DMS114 treated with DMSO at 0.1 percent for 48 hours (cell line): ENCODE results near the gene NCSTN.
"Not testable (repeated sequence)": the region's sequence is repeated elsewhere in the genome, so short reads cannot be mapped to it uniquely, and the experiment has no call there.

Source experiments
- DNase-seq: peaks from one replicate; lab custom pipeline; 2025; ENCODE audit not compliant: unreplicated experiment; lab: John Stamatoyannopoulos, UW

Gene NCSTN

DNA sequence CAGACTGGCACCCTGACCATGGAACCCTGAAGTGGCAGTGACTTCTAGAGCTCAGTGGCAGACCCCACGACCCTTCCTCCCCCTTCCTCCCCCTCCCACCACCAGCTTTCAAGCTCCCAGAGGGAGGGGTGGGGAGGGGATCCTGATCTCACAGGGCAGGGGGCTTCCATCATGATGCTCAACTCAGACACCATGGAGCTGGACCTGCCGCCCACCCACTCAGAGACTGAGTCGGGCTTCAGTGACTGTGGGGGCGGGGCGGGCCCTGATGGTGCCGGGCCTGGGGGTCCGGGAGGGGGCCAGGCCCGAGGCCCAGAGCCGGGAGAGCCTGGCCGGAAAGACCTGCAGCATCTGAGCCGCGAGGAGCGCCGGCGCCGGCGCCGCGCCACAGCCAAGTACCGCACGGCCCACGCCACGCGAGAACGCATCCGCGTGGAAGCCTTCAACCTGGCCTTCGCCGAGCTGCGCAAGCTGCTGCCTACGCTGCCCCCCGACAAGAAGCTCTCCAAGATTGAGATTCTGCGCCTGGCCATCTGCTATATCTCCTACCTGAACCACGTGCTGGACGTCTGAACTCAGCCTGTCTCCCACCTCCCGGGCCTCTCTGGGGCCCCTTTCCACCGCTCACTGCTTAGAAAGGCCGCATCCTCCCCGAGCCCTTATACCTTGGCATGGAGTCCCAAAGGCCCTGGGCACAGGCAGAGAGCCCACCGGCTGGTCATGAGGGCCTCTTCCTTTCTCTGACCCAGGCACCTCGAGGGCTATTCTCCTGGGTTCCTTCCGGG lies 27.6 kb downstream of the NCSTN start:
- DNase-seq = no peak

DNA sequence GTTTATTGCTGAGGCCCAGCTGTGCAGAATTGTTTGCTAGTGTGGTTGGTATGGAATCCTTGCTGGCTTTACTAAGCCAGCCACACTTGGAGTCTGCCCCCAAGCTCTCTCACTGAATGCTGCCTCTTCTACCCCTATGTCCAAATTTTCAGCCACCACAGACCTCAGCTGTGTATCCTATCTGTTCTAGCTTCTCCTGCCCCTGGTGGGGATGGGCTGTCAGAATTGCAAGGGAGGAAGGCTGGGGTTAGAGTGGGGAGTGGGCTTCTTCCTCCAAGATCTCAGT lies 28.1 kb downstream of the NCSTN start:
- no peak for DNase-seq

DNA sequence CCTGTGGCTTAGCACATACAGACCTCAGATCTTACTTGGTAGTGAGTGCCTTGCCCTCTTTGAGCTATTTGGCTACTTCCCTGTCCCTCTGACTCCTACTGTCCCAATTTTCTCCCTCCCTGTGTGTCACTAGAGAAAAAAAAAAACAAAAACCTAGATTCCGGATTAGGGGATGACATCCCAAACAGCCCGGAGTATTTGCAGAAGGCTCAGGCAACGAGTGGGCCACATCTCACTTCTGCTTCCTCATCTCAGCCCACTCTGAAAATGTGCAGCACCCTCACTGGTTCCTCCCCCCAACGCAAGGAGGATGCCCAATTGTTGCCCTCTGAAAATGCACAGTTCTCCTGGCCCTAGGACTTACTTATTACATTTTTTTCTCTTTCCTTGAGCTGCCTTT lies 28.6 kb downstream of the NCSTN start:
- DNase-seq = no peak

DNA sequence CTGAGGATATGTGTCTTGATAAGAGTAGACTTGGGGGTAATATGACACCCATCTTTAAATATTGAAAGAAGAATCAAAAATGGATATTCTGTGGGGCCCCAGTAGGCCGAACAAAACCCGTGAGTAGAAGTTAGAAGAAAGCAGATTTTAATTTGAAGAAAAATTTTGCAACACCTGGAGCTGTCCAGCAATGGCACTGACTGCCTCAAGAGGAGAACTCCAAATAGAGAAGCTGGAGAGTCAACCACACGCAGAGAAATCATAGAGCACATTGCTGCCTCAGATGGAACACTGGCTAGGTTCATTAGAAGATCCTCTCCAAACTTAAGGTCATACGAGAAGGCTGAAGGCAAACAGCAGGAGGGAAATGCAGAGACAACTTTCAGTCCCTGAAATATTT lies 30.5 kb downstream of the NCSTN start:
- no peak for DNase-seq

DNA sequence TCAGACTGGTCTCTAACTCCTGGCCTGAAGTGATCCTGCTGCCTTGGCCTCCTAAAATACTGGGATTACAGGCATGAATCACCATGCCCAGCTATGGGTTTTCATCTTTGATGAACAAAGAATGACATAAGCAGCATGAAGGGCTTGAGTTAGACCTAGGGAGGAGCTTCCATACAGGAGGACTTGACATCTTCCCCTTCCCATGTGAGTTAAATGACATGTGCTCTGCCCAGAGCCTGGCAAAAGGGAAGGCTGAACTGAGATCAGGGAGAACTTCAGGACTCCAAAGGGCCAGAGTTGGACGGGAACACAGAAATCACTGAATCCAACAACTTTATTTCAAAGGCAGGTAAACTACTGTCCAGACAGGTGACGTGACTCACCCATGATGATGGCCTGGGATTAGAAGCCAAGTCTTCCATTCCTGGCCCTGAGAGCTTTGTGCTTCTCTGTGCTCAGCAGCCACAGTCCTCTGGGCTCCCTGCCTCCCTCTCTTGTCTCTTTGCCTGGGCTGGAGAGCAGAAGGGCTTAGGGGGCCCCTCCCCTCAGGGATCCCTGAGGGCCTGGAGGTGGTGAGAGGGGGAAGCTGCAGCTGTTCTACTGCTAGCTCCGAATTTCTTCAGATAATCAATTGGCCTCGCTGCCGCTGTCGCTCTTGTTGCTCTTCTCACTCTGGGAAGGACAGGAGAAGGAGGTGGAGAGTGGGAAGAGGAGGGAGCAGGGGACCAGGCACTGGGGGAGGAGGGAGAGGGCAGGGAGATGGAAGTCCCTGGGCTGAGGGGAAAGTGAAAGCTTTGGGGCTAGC lies 31.3 kb downstream of the NCSTN start:
- DNase-seq = no peak

DNA sequence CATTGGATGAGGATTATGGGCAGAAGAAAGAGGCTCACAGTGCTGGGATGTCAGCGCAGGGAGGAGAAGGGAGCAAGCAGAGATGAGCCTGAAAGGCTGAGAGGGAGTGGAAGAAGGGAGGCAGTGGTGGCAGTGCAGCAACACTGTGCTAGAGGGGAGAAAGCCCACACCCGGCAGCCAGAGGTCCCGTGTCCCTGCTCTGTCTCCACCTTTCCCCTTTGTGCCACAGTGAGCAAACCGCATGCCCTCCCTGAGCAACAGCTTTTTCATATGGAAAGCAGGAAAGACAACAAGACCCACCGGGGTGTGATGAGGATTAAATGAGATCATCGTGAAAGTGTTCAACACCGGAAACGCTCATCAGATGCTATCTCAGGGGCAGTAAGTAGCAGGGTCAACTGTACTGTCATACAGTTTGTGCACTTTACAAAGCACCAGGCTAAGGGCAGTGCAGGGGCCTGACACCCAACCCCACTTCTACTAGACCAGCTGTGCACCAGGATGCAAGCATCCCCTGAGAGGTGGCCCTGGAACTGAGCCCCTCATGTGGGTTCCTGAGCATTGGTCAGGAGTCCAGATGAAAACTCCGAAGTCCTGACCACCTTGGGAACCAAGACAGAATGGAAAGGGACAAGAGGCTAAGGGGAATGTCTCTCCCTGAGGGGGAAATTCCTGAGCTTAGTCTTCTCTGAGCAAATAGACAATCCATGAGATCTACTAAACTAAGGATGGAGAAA lies 32.8 kb downstream of the NCSTN start:
- no peak for DNase-seq

DNA sequence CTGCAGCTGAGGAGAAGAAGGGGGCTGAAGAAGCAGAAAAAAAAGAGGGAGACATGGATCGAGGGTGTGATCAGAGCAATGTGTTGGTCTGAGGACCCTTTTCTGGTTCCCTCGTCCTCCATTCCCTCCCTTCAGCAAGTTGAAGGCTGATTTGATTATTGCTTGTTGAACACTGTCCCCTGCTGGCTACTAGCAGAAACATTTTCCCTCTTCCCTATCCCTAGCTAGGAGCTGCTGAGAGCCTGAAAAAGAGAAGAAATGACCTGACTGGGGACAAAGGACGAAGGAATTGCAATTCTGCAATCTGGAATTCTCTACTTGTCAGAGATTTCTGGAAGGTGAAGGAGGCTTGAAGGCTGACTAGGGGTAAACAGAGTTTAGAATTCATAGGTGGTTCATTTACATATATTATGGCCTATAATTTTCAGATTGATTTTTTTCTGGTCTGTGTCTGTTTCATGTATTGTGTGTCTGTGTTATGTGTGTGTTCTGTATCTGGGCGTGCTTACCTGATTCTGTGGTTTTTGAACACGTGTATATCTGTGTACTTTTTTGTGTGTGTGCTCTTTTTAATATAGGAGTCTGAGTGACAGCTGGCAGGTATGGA lies 33.4 kb downstream of the NCSTN start:
- DNase-seq = peak; percentile 94

DNA sequence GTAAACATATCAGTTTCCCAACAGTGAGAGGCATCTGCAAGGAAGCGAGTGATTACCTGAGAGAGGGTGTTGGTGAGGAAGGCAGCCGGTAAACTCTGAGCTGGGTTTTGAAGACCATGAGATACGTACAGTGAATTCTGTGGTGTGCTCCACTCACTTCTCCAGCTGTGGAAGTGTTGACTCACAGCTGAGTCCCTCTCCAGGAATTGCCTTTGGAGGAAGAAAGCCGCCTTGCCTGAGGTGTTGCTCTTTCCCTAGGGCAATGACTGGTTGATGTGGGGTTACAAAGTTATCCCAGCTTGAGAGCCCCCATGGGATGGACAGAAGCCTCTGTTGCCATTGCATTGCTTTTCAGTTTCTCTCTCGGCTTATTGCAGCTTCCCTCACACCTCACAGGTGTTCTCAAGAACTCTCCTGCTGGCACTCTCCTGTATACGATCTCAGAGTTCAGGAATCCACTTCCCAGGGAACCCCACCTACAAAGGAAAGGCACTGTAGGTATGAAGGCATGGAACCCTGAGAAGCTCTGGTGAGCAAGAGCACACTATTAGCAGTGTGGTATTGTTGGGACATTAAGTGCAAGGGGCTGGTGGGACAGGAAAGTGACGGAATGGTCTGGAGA lies 34.5 kb downstream of the NCSTN start:
- DNase-seq = no peak

DNA sequence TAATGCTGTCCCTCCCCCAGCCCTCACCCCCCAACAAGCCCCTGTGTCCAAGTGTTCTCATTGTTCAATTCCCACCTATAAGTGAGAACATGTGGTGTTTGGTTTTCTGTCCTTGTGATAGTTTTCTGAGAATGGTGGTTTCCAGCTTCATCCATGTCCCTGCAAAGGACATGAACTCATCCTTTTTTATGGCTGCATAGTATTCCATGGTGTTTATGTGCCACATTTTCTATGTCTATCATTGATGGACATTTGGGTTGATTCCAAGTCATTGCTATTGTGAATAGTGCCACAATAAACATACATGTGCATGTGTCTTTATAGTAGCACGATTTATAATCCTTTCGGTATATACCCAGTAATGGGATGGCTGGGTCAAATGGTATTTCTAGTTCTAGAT lies 41.6 kb downstream of the NCSTN start:
- not testable (repeated sequence) for DNase-seq

DNA sequence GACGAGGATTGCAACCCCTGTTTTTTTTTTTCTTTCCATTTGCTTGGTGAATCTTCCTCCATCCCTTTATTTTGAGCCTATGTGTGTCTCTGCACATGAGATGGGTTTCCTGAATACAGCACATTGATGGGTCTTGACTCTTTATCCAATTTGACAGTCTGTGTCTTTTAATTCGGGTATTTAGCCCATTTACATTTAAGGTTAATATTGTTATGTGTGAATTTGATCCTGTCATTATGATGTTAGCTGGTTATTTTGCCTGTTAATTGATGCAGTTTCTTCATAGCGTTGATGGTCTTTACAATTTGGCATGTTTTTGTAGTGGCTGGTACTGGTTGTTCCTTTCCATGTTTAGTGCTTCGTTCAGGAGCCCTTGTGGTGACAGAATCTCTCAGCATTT lies 45.2 kb downstream of the NCSTN start:
- DNase-seq = not testable (repeated sequence)

DNA sequence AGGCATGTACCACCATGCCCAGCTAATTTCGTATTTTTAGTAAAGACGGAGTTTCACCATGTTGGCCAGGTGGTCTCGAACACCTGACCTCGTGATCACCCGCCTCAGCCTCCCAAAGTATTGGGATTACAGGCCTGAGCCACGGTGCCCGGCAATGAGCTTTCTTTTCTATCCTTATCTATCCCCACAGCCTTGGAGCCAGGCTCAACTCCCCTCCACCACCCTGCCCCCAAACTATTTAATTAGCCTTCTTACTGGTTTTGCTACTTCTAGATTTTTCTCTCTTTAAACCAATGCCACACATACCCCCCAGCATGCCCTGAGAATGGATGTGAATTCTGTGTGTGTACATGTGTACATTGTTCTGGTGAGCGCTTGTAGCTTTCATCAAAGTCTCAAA lies 51.5 kb downstream of the NCSTN start:
- no peak for DNase-seq

DNA sequence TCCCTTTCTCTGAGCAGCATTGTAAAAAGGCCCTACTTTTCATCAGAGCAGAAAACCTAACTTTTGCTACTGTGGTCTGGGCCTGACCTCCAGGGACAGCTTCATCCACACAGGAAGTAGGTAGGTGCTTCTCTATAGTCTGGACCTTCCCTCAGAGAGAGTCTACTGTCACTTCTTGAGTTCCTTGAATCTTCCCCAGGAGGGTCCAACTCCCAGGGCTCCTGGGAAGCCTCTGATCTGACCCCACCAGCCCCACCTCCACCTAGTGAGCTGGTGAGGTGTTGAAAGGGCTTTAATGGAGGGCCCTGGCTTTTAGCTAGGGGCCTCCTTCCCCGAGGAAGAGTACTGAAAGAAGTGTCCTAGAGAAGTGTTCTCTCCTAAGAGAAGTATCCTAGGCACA lies 54.5 kb downstream of the NCSTN start:
- DNase-seq = no peak

DNA sequence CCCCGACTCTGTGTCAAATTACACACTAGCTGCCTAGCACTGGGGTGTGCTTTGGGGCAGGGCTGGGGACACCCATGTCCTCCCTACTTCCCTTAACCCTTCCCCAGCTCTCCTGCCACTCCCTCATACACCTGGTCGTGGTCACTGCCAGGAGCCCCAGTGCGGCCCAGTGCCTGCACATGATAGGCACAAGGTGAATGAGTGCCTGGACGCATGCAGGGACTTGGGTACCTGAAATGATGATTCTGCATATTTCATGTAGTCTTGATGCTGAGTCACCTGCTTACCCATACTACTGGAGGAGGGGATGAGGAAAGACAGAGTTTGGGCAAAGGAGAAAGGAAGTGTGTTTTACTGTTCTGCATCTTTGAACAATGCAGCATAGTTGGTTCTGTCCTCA lies 55.6 kb downstream of the NCSTN start:
- no peak for DNase-seq

DNA sequence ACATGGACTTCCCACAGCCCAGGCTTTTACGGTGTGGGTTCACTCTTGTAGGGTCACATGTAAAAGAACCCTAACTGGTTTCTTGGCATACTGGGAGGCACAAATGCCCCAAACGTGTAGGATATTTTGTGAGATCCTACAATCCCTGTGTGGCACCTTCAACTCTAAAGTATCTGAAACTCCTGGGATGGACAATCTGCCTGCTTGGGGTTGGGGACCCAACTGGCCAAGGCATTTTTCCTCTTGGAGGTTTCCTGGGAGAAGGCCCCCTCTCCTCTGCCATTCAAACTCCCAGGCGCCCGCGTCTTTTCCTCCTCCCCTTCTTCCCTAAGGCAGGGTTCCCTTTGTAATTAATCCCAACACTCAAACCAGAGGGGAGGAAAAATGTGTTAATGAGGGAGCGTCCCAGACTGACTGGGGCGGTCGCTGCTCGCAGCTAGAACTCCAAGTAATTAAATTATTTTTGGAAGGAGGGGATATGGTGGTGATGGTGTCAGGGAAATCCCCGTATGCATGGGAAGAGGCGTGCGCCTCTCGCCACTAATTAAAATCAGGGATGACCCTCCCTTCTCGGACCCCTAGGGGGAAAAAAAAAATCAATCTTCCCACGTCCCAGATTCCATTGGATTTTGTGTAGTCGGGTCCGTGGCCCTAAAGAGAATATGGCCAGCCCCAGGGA lies 56.5 kb downstream of the NCSTN start:
- DNase-seq = no peak

DNA sequence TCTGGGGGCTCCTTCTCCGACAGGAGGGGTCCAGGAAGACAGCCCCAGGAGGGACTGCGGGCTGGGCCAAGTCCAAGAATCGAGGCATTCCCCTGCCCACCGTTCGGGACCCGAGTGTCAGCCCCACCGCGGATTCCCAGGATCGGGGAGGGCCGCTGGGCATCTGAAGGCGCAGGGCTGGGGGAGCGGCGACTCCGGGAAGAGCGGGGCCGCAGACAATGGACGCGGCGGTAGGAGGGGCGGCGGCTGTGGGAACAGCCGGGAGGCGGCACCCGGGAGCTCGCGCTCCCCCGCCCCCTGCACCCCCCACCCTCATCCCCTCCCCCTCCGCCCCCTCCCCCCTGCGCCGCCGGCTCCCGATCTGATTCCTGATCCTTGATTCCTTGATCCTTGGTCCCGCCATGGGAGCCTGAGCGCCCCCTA lies 57.1 kb downstream of the NCSTN start, which contains the start of gene VANGL2:
TSS of gene VANGL2 (plus strand) at position 342 of the 423 bp plus-strand sequence. CDS start 15,274 bp downstream, outside the sequence.
- DNase-seq = peak; percentile 66

DNA sequence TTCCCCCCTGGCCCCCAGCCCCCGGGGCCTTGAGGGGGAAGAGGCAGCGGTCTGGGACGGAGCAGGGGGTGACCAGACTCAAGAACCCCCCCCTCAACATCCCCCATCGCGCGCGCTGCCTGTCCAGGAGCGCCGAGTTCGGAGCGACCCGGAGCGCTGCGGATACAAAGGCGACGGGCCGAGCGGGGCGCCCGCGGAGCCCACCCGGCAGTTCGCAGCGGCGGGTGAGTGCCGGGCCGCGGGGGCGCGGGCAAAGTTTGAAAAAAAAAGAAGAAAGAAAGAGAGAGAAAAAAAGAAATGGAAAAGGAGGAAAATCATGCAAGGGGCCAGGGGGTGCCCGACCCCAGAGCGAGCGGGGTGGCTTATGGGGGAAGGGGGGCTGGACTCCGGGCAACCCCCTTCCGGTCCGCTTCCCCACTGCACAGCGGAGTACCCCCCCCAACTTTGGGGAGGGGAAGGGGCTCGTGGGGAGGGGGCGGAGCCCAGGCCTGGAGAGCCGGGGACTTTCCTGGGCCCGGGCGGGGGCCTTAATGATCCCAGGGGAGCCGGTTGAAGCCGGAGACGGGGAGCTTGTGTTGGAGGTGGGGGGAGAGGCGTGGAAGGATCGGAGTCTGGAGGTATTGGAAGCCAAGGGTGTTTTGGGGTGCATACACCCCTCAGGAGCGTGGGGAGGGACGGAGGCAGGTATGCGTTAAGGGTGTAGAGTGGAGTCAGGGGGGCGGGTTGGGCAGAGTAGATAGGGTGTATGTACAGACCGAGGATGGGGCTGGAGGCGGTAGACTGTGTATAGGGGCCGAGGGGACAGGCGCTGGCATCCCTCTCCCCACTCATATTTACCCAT lies 57.7 kb downstream of the NCSTN start:
- no peak for DNase-seq

DNA sequence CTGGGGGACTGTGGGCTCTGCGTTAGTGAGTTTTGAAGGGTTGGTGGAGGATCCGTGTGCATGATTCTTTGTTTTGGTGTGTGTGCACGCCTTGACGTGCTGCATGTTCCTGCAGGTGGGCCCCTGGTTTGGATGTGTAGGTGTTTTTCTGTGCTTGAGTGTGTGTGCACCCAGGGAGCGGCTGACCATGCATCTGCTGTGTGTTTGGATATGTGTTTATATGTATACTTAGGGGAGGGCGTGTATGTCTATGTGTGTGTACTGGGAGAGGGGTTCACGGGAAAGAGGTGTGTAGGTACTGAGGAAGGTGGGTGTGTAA lies 58.3 kb downstream of the NCSTN start:
- DNase-seq = no peak

DNA sequence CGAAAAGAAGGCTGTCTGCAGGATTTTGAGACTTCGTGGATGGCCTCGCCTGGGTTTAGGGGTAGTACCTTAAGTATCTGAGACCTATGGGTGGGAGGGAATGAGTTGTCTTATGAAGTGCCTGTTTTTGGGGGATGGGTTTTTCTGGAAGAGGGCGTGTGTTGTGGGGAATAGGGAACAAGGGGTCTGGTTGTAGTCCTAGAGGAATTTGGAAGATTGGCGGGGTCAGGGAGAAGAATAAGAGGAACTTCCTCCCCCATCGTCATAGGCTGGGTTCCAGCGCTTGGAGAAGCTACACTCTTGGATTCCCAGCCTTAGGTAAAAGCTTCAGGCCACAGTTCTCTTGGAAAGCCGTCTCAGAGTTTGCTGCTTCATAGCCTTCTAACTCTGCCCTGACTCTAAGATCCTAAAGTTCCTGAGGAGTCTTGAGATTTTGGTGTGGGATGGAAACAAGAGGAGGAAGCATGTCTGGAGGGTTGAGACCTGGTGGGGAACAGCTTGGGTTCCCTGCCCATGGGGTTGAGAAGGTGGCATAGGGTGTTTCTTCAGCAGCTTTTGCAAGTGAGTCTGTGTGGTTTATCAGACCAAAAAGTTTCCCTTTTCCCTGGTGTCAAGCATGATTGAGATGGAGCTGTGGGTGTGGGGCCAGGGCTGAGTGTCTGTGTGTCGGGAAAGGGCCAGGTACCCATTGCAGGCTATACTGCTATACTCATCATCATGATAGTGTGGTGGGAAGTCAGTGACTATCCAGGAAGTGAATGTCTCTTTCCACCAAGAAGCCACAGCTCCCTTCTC lies 59.0 kb downstream of the NCSTN start:
- no peak for DNase-seq

DNA sequence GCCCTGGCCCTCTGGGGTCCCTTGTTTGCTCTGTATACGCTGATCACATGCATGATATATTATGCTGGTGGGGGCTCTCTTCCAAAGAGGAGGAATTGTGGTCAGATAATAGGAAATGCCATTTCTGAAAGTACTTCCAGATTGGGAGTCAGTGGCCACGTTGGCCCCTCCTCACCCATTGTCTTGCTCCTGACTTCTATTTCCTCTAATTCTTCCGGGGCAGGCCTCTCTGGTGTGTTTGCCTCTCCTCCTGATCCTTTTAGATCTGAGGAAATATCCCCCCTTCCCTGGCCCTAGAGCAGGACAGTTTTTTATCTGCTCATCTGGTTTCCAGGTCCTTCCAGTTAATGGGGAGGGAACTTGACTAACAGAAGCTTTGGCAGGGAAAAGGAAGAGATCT lies 60.1 kb downstream of the NCSTN start:
- no peak for DNase-seq
